GM23338 (cell line): Measurements from ENCODE around the gene PGP. TPM values are rescaled to one million over a fixed set of nuclear protein-coding genes. Genes with fewer than 3 reads are reported as not detected.

Source experiments
- ATAC-seq: fragments of 200-7000 bp; cut with Tn5 transposase; 3 replicates; pipeline ENCODE4 v1.9.1; 2020
- DNase-seq: peaks from one replicate; pipeline ENCODE4 v3.0.0-alpha.2; 2015; ENCODE audit warnings: low spot score
- H2AFZ ChIP-seq: fragments of 200-600 bp; sonication (generic); 2 replicates; pipeline ENCODE4 v1.8.0; 2016; ENCODE audit warnings: antibody characterized with exemption, mild to moderate bottlenecking, moderate library complexity
- H3F3A ChIP-seq: fragments of 200-600 bp; sonication (generic); replicated peaks from 2 replicates; pipeline ENCODE4 v1.8.0; 2017; ENCODE audit warnings: antibody characterized with exemption, mixed run types, low read depth
- H3K27ac ChIP-seq: fragments of 200-600 bp; sonication (generic); 2 replicates; pipeline ENCODE4 v1.6.1; 2016; ENCODE audit warnings: low read depth
- H3K27me3 ChIP-seq: fragments of 200-600 bp; sonication (generic); 2 replicates; pipeline ENCODE4 v1.8.0; 2016; ENCODE audit warnings: mild to moderate bottlenecking, mixed run types, moderate library complexity; ENCODE audit not compliant: insufficient read depth
- H3K36me3 ChIP-seq: fragments of 200-600 bp; sonication (generic); 2 replicates; pipeline ENCODE4 v1.8.0; 2016; ENCODE audit warnings: mild to moderate bottlenecking; ENCODE audit not compliant: insufficient read depth
- H3K4me1 ChIP-seq: fragments of 200-600 bp; sonication (generic); 2 replicates; pipeline ENCODE4 v1.8.0; 2016; ENCODE audit warnings: mild to moderate bottlenecking, moderate library complexity; ENCODE audit not compliant: insufficient read depth
- H3K4me2 ChIP-seq: fragments of 200-600 bp; sonication (generic); 2 replicates; pipeline ENCODE4 v1.7.1; 2017; ENCODE audit warnings: mixed run types
- H3K4me3 ChIP-seq: fragments of 200-600 bp; sonication (generic); 2 replicates; pipeline ENCODE4 v1.6.1; 2016; ENCODE audit warnings: mixed run types
- H3K79me2 ChIP-seq: fragments of 200-600 bp; sonication (generic); replicated peaks from 2 replicates; pipeline ENCODE4 v1.8.0; 2017; ENCODE audit warnings: mild to moderate bottlenecking; ENCODE audit not compliant: insufficient read depth
- H3K9me2 ChIP-seq: fragments of 200-600 bp; sonication (generic); 2 replicates; pipeline ENCODE4 v1.8.0; 2017; ENCODE audit not compliant: insufficient read depth
- H4K20me1 ChIP-seq: fragments of 200-600 bp; sonication (generic); replicated peaks from 2 replicates; pipeline ENCODE4 v1.8.0; 2017; ENCODE audit warnings: mild to moderate bottlenecking; ENCODE audit not compliant: insufficient read depth
- H3K27ac Mint-ChIP-seq: 2 replicates; pipeline ENCODE4 v1.8.0; 2020; ENCODE audit warnings: inconsistent platforms, mild to moderate bottlenecking, moderate library complexity, mixed read lengths
- H3K27me3 Mint-ChIP-seq: 3 replicates; pipeline ENCODE4 v1.8.0; 2022; ENCODE audit warnings: low read depth, mild to moderate bottlenecking, moderate library complexity, mixed read lengths, inconsistent platforms; ENCODE audit not compliant: insufficient read depth, poor library complexity
- H3K36me3 Mint-ChIP-seq: 3 replicates; pipeline ENCODE4 v1.8.0; 2021; ENCODE audit warnings: low read depth, mild to moderate bottlenecking, inconsistent platforms, moderate library complexity, mixed read lengths
- H3K4me1 Mint-ChIP-seq: 3 replicates; pipeline ENCODE4 v1.8.0; 2020; ENCODE audit warnings: mild to moderate bottlenecking, inconsistent platforms, mixed read lengths
- H3K4me3 Mint-ChIP-seq: 3 replicates; pipeline ENCODE4 v1.8.0; 2021; ENCODE audit warnings: moderate library complexity, mild to moderate bottlenecking, inconsistent platforms, mixed read lengths
- H3K9me3 Mint-ChIP-seq: 3 replicates; pipeline ENCODE4 v1.8.0; 2020; ENCODE audit warnings: moderate library complexity, mild to moderate bottlenecking, inconsistent platforms, mixed read lengths
- CREB1 ChIP-seq: fragments of 250-450 bp; sonication (Bioruptor Pico); IDR thresholded peaks from 2 replicates; pipeline ENCODE4 v1.5.0; 2020; ENCODE audit warnings: low read depth, mild to moderate bottlenecking, moderate library complexity
- EZH2phosphoT487 ChIP-seq: fragments of 200-600 bp; sonication (generic); IDR thresholded peaks from one replicate; pipeline ENCODE4 v1.8.1; 2018; ENCODE audit warnings: antibody characterized with exemption; ENCODE audit not compliant: unreplicated experiment
- NANOG ChIP-seq: IDR thresholded peaks from 2 replicates; pipeline ENCODE4 v1.6.1; 2016; ENCODE audit warnings: antibody characterized with exemption, borderline replicate concordance
- POLR2AphosphoS5 ChIP-seq: IDR thresholded peaks from 2 replicates; pipeline ENCODE4 v1.6.1; 2016; ENCODE audit warnings: antibody characterized with exemption, low read depth
- ZNF114 ChIP-seq: fragments of 250-450 bp; sonication (Bioruptor Pico); IDR thresholded peaks from 2 replicates; pipeline ENCODE4 v1.5.0; 2020; ENCODE audit warnings: mild to moderate bottlenecking, moderate library complexity
- ZNF331 ChIP-seq: fragments of 250-450 bp; sonication (Bioruptor Pico); IDR thresholded peaks from 2 replicates; pipeline ENCODE4 v1.5.0; 2020; ENCODE audit warnings: low read depth, mild to moderate bottlenecking, moderate library complexity
- ZNF462 ChIP-seq: fragments of 250-450 bp; sonication (Bioruptor Pico); IDR thresholded peaks from 2 replicates; pipeline ENCODE4 v1.5.0; 2020; ENCODE audit warnings: mild to moderate bottlenecking, moderate library complexity
- polyA plus RNA-seq: library from polyadenylated mRNA; unstranded; fragments of >200 nt; fragmentation: Nextera tagmentation; extraction: Ambion mirVana; gene quantifications from 2 replicates; pipeline ENCODE4 v1.2.1, GENCODE V29; 2016
- total RNA-seq: library from RNA; depleted of rRNA; stranded (reverse); fragments of >200 nt; shearing (Covaris generic); gene quantifications from 2 replicates; pipeline ENCODE4 v1.2.3, GENCODE V29; 2014

PGP gene
- total and polyA plus RNA-seq, 2 experiments from 2014 or later = 44.4 to 80.3 TPM

DNA sequence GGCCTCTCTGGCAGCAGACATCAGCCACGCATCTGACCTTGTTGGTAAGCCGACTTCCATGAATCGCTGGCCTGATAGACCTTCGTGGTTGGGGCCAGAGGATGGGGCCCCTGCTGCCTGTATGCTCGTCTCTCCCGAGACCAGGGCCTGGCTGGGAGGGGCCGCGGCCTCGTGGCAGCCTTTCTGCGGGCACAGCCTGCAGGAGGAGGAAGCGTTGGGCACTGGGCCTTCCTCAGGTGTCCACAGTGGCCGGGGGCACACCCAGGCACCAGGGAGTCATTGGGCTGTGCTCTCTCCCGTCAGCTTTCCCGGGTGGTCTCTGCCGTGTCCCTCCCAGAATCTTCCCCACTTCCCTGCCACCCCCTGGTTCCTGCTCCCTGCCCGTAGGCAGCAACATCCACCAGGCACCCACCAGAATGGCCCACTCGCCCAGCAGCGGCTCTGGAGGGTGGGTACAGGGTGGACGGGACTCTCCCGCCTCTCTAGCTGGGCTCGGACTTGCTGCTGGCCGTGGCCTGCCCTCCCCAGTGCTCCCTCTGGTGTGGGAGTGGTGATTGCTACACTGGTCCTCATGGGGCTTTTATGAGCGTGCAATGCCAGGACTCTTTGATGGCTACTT is 15.1 kb upstream of the PGP start:
- Mint-ChIP-seq H3K4me3 (no peak overlapping the region; the same call in 2 of the 3 replicates), H3K36me3 (peaks cover 6% of the 10 kb centered on the region; the same call in 2 of the 3 replicates), H3K4me1 (no peaks in the 10 kb centered on the region), H3K27me3 (peaks cover 12% of the 10 kb centered on the region), H3K9me3 (no peaks in the 10 kb centered on the region), H3K27ac (no peak overlapping the region)
- Histone ChIP-seq H3K27ac (no peak overlapping the region), H4K20me1 (peaks cover 2% of the 10 kb centered on the region), H2AFZ (no peak overlapping the region), H3K36me3 (0 out of 2 replicates have a peak, but pooled peaks cover 5% of the 10 kb centered on the region), H3F3A (no peaks in the 10 kb centered on the region), H3K79me2 (peaks cover 33% of the 10 kb centered on the region), H3K4me2 (no peak overlapping the region), H3K4me3 (no peak overlapping the region), H3K9me2 (no peaks in the 10 kb centered on the region), H3K4me1 (no peaks in the 10 kb centered on the region), H3K27me3 (no peaks in the 10 kb centered on the region)
- no peak for TF ChIP-seq ZNF331 (CRISPR knock-in tag)
- TF ChIP-seq CREB1 (CRISPR knock-in tag) = no peak
- TF ChIP-seq ZNF114 = no peak
- no peak for TF ChIP-seq POLR2AphosphoS5
- TF ChIP-seq NANOG = no peak
- no peak for TF ChIP-seq ZNF462 (CRISPR knock-in tag)
- TF ChIP-seq EZH2phosphoT487 = no peak
- DNase-seq = no peak
- ATAC-seq = no peak
